ENCODE results near the gene ELK3. TPM values are rescaled to one million over a fixed set of nuclear protein-coding genes. Genes with fewer than 3 reads are reported as not detected.

Gene ELK3
- total RNA-seq, 2 experiments from 2014 or later: 46.3 TPM

DNA sequence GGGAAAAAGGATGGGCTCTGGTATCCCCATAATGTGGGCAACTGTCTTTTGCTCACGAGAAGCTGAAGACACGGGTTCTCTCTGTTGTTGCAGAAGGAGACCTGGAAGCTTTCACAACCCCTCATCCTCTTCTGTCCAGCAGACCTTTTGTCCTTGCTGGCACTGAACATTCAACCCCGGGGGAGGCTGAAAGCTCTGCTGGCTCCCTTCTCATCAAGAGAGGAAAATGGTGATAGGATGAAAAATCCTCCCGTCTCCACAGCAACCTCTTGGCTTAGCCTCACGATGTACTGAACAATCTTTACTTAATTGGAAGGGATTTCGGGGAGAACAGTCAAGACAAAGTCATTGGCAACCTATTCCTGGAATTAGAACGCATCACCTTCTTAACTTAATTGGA, 39.0 kb downstream of the ELK3 start:
- Mint-ChIP-seq H3K36me3 (ENCODE audit: low read depth) (peaks cover 44% of the 10 kb centered on the region), H3K4me3 (no peak overlapping the region), H3K9me3 (no peaks in the 10 kb centered on the region), H3K27me3 (no peaks in the 10 kb centered on the region), H3K4me1 (peaks cover 42% of the 10 kb centered on the region), H3K27ac (no peak overlapping the region)
- POLR2A ChIA-PET: no interaction called here
- CTCF ChIA-PET: no interaction called here
- DNase-seq: no peak

DNA sequence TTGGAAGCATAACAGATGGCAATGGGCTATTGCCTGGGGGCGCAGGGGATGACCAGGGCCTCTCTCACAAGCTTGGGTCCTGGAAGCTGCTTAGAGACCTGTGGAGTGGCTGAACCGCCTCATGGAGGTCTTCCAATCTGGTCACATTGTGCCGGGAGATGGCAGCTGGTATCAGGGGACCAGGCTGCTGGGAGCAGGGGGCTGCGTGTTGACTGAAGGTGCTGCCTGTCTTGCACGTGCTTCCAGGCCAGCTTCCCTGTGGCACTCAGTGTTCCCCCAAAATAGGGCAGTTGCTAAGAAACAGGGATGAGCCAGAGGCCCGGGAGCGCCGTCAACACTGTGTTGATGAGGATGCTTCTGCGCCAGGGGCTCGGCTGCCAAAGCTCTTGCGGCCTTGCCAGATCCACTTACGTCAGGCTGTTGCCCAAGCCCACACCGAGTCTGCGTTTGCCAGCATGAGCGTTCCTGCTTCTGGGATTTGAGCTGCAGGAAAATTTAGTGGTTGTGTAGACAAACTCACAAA, 39.8 kb downstream of the ELK3 start:
- no peak for DNase-seq
- ChIA-PET CTCF (interaction anchor here (1.0 to 1.3 kb wide), 2 partner anchors 18 to 315 kb away, joined by 3 to 7 read pairs; no protein-coding TSS in a partner anchor), POLR2A (interaction anchor here (0.8 to 1.4 kb wide), 2 partner anchors 18 to 142 kb away, joined by 3 to 5 read pairs; no protein-coding TSS in a partner anchor)
- Mint-ChIP-seq H3K4me1 (peaks cover 49% of the 10 kb centered on the region), H3K4me3 (no peak overlapping the region), H3K27me3 (no peaks in the 10 kb centered on the region), H3K27ac (no peak overlapping the region), H3K9me3 (no peaks in the 10 kb centered on the region), H3K36me3 (ENCODE audit: low read depth) (peaks cover 41% of the 10 kb centered on the region)

DNA sequence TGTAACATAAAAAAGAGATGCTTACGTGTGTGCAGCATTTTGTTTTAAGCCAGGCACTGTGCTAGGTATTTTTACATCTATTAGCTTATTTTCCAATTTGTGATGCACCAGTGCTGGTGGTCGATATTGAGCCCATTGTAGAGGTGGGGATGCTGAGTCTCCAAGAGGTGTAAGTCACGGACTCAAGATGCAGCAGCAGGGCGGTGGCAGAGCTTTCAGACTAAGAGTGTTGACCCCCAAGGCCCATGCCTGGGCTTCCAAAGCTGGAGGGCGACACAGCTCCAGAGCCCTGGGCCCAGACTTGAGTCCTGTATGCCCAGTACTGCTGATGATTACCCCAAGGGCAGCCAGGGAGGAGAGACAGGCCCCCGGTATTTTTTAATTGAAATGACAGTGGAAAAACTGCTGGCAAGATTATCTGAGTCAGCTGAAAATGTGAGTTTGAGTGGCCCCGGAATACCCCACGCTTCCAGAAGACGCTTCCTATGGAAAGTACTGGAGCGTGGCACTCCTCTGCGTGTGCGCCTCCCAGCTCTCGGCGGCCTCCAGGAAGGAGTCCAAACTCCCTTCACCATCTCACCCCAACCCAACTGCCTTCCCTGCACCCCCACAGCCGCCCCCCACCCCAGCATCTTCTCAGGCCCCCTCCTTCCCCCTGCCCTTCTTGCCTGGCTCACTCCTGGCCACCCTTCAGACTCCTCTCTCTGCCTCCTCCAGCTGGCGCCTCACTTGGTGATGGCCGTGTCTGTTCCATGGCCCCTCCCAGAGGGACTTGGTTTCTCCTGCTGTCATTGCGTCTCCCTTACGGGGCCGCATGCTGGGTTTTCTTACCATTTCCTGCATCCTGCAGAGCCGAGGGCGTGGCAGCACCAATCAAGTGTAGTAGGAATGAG, 40.7 kb downstream of the ELK3 start:
- CTCF ChIA-PET: interaction anchor here (1.0 to 1.3 kb wide), 2 partner anchors 19 to 316 kb away, joined by 3 to 7 read pairs; no protein-coding TSS in a partner anchor
- peaks cover 41% of the 10 kb centered on the region for H3K36me3 Mint-ChIP-seq (ENCODE audit: low read depth)
- H3K27ac Mint-ChIP-seq: no peak overlapping the region
- no peak for DNase-seq
- POLR2A ChIA-PET: interaction anchor here (0.8 to 1.4 kb wide), 2 partner anchors 19 to 141 kb away, joined by 3 to 5 read pairs; no protein-coding TSS in a partner anchor
- peaks cover 56% of the 10 kb centered on the region for H3K4me1 Mint-ChIP-seq
- no peaks in the 10 kb centered on the region for H3K9me3 Mint-ChIP-seq
- no peaks in the 10 kb centered on the region for H3K27me3 Mint-ChIP-seq
- no peak overlapping the region for H3K4me3 Mint-ChIP-seq

DNA sequence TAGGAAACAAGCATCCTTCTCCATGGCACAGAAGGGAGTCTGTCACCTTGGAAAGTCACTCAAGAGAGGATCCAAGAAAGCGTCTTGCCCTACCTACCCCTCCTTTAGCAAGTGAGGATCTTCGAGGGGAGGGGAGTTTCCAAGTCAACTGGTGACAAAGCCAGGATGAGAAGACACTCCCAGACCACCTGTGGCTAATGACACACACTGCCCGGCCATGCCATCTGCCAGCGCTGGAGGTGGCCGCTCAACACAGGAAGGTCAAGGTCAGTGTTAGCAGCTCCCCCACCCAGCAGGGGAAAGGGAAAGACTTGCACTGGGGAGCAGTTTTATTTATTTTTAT, 41.3 kb downstream of the ELK3 start:
- CTCF ChIA-PET: no interaction called here
- Mint-ChIP-seq H3K27me3 (no peaks in the 10 kb centered on the region), H3K27ac (no peak overlapping the region), H3K9me3 (no peaks in the 10 kb centered on the region), H3K4me3 (no peak overlapping the region), H3K4me1 (peaks cover 62% of the 10 kb centered on the region), H3K36me3 (ENCODE audit: low read depth) (peaks cover 47% of the 10 kb centered on the region)
- POLR2A ChIA-PET: no interaction called here
- no peak for DNase-seq

DNA sequence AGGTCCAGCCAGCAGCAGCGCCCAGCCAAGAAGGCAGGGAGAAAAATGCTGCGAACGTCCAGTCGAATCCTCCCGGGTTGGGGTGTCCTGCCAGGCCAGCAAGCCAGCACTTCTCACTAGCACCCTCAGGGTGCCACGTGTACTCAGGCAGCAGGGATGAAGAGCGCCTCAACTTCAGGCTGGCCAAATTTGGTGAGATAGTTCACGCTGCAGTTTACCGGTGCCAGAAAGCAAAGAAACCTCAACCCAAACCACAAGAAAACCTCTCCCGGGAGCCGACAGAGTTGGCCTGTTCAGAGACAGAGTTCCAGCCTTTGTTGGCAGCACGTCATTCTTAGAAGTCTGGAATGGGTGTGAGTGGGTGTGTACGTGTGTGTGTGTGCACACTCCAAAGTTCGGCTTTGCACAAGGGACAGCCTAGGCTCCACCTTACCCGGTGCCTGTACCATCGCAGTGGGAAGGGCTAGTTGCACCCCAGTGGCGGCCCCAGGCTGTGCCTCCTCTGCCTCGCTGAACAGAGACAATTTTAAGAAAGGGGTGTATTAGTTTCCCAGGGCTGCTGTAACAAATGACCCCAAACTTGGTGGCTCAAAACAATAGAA, 42.1 kb downstream of the ELK3 start:
- Mint-ChIP-seq H3K4me3 (peak overlapping the region; percentile 14), H3K36me3 (ENCODE audit: low read depth) (peaks cover 48% of the 10 kb centered on the region), H3K27ac (peak overlapping the region; percentile 41), H3K4me1 (peaks cover 71% of the 10 kb centered on the region), H3K27me3 (no peaks in the 10 kb centered on the region), H3K9me3 (no peaks in the 10 kb centered on the region)
- CTCF ChIA-PET: interaction anchor here (1.2 to 3.4 kb wide), 3 partner anchors 21 to 281 kb away, joined by 5 to 23 read pairs (median 8); partner anchors contain the start of gene CDK17
- POLR2A ChIA-PET: no interaction called here
- peak; percentile 36 for DNase-seq

DNA sequence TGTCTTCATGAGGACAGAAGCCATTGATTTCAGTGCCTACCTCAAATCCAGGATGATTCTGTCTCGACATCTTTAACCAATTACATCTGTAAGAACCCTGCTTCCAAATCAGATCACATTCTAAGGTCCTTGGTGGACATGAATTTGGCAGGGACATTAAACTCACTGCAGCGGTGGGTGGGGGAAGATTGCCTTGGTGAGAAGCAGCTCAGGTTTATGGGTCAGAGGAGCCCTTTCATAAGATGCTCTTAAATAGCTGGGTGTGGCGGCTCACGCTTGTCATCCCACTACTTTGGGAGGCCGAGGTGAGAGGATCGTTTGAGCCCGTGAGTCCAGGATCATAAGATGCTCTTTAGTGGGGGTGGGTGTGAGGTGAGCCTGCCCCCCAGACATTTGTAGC, 42.9 kb downstream of the ELK3 start:
- H3K9me3 Mint-ChIP-seq: no peaks in the 10 kb centered on the region
- peak overlapping the region; percentile 56 for H3K27ac Mint-ChIP-seq
- ChIA-PET POLR2A (interaction anchor here (0.7 to 2.6 kb wide), 3 partner anchors 21 to 280 kb away, joined by 3 to 14 read pairs (median 4); partner anchors contain the start of gene CDK17), CTCF (interaction anchor here (1.2 to 3.4 kb wide), 3 partner anchors 21 to 280 kb away, joined by 5 to 23 read pairs (median 8); partner anchors contain the start of gene CDK17)
- no peak overlapping the region for H3K4me3 Mint-ChIP-seq
- peaks cover 50% of the 10 kb centered on the region for H3K36me3 Mint-ChIP-seq (ENCODE audit: low read depth)
- peaks cover 75% of the 10 kb centered on the region for H3K4me1 Mint-ChIP-seq
- H3K27me3 Mint-ChIP-seq: no peaks in the 10 kb centered on the region
- DNase-seq: no peak

DNA sequence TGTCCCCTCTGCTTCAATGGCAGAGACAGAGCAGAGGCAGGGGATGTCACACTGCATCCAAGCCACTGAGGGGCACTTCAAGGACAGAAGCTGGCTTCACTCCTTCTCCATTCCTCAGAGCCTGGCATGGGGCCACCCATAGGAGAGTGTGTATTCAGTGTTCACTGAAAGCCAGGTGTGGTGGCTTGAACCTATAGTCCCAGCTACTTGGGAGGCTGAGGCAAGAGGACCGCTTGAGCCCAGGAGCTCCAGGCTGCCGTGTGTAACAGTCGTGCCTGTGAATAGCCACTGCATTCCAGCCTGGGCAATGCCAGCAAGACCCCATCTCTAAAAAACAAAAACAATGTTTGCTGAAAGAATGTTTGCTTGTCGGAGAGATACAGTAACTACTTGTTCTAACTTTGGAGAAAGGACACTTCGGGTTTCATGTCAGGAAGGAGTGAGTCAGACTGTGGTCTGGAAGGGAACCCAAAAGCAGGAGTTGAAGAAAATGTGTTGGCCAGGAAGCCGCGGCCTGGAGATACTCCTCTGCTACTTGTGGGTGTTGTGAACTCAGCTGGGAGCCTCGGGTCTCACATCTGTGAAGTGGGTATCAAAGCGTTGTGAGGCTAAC, 43.4 kb downstream of the ELK3 start:
- POLR2A ChIA-PET: interaction anchor here (0.7 to 2.6 kb wide), 4 partner anchors 21 to 279 kb away, joined by 3 to 14 read pairs (median 4); partner anchors contain the start of gene CDK17
- peak overlapping the region; percentile 56 for H3K27ac Mint-ChIP-seq
- peak overlapping the region; percentile 39 for H3K4me3 Mint-ChIP-seq
- H3K4me1 Mint-ChIP-seq: peaks cover 80% of the 10 kb centered on the region
- no peaks in the 10 kb centered on the region for H3K9me3 Mint-ChIP-seq
- CTCF ChIA-PET: interaction anchor here (1.2 to 3.4 kb wide), 4 partner anchors 22 to 279 kb away, joined by 4 to 23 read pairs (median 6); partner anchors contain the start of gene CDK17
- H3K36me3 Mint-ChIP-seq (ENCODE audit: low read depth): peaks cover 49% of the 10 kb centered on the region
- DNase-seq: peak; percentile 68
- no peaks in the 10 kb centered on the region for H3K27me3 Mint-ChIP-seq

DNA sequence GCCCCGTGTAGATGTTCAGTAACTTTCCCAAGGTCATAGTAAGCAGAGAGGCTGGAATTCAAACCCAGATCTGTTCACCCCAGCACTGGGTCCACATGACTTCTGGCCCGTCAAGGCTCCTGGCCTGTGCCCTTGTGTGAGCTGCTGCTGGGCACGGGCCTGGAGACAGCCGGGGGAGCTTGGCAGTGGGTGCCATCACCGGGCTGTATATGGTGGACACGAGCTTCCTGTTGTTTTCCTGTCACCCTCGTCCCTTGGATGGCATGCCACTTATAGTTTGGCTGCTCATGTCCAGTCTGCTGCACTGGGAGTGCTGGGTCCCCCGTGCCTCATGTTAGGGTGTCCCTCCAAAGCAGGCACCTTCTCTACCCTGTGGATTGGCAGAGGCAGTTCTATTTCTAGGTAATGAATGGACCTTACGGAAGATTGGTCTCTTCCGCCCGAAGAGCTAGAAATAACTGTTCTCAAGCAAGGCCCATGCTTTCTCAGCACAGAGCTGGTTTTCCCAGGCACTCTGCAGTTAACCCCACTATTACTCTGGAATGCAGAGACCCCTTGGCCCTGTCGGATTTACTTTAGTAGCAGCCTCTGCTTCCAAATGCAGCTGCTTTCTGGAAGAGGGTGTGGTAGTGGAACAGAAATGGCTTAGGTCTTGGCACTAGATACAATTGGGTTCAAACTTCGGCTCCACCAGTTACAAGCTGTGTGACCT, 44.3 kb downstream of the ELK3 start:
- ChIA-PET CTCF (interaction anchor here (1.0 to 3.4 kb wide), 3 partner anchors 23 to 278 kb away, joined by 4 to 23 read pairs (median 4); partner anchors contain the start of gene CDK17), POLR2A (interaction anchor here (1.0 to 2.6 kb wide), 3 partner anchors 26 to 161 kb away, joined by 3 to 14 read pairs (median 3); partner anchors contain the start of gene CDK17)
- peak overlapping the region; percentile 56 for H3K27ac Mint-ChIP-seq

DNA sequence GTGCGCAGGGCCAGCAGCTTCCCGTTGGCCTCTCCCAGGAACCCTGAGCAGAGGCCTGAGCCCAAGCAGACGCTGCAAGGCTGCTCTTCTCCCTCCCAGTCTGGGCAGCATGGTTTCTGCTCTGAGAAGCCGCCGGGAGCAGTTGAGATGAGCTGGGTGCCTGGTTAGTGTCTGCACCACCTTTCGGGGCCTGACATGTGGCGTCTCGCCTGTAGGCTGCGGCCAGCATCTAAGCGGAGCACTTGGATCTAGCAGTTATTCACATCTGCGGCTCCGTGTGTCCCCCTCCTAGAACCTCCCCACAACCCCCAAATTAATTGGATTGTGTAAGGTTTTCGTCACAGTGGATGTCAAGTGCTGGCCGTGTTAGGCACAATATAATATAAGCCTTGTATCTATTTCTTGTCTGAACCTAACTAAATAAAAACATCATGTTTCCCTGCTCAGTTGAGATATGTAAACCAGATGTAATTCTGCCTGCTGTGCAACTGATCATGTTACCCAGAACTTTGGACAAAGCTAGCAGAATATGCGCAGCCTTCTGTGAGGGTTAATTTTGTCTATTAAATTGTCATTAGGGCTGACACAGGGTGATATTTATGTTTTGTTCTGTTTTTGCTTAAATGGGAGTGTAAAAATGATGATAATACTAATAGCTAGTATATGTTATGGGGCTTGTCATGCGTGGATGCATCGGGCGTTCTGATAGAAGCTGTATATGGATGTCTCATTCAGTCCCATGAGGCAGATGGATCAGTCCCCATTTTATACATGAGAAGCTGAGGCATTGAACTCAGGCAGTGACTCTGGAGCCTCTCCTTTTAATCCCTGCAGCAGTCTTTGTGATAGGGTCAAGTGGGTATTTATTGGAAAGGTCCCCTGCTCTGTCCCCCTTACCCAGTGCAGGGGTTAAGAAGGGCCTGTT, 45.8 kb downstream of the ELK3 start:
- Mint-ChIP-seq H3K9me3 (no peaks in the 10 kb centered on the region), H3K4me1 (peaks cover 86% of the 10 kb centered on the region), H3K36me3 (ENCODE audit: low read depth) (peaks cover 54% of the 10 kb centered on the region), H3K4me3 (no peak overlapping the region), H3K27me3 (no peaks in the 10 kb centered on the region), H3K27ac (no peak overlapping the region)
- no peak for DNase-seq
- POLR2A ChIA-PET: interaction anchor here (1.0 to 5.2 kb wide), 3 partner anchors 45 to 160 kb away, joined by 3 to 30 read pairs (median 4); partner anchors contain the start of gene CDK17
- CTCF ChIA-PET: interaction anchor here (0.6 to 3.9 kb wide), 5 partner anchors 24 to 277 kb away, joined by 3 to 23 read pairs (median 4); no protein-coding TSS in a partner anchor

More for the DNA sequence above, 44.3 kb downstream of the ELK3 start:
- Mint-ChIP-seq H3K4me1 (peaks cover 89% of the 10 kb centered on the region), H3K4me3 (peak overlapping the region; percentile 39), H3K36me3 (ENCODE audit: low read depth) (peaks cover 56% of the 10 kb centered on the region), H3K27me3 (no peaks in the 10 kb centered on the region), H3K9me3 (no peaks in the 10 kb centered on the region)
- no peak for DNase-seq

DNA sequence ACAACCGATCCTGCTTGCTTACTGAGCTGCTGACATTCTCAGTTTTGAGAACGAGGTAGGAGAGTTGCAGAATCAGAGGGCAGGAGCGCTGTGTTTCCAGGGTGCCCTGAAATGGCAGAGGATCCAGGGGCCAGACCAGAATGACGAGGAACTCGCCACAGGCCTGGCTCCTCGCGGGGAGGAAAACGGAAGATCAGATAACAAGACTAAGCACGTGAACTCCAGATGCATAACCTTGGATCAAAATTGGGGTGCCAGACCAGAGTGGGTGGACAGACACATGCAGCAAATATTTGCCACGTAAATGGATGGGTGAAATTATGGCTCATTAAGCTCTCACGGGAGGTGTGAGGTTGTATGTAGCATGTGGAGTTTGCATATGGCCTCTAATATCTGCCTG, 46.5 kb downstream of the ELK3 start:
- no peak overlapping the region for H3K4me3 Mint-ChIP-seq

DNA sequence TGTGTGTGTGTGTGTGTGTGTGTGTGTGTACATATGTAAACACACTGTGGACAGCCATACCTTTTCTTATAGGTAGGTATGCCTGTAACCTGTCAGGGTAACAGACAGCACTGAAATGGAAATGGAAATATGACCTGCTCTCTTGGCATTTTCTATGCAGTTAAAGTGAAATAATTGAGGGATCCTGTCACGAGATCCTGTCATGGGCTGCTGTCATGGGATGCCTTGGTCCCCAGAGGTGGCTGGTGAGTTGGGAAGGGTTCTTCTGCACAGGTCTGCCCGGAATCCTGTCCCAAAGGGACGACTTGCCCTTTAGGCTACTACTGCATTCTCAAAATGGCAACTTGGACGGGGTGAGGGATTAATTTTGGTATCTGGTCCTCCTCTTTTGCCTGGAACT, 47.3 kb downstream of the ELK3 start:
- CTCF ChIA-PET: interaction anchor here (1.2 to 3.9 kb wide), 6 partner anchors 26 to 275 kb away, joined by 3 to 13 read pairs (median 4); partner anchors contain the start of gene CDK17
- Mint-ChIP-seq H3K27ac (peak overlapping the region; percentile 84), H3K27me3 (no peaks in the 10 kb centered on the region), H3K9me3 (no peaks in the 10 kb centered on the region), H3K4me3 (peak overlapping the region; percentile 65), H3K4me1 (peaks cover 75% of the 10 kb centered on the region), H3K36me3 (ENCODE audit: low read depth) (peaks cover 48% of the 10 kb centered on the region)
- no peak for DNase-seq
- POLR2A ChIA-PET: interaction anchor here (1.0 to 5.2 kb wide), 4 partner anchors 16 to 204 kb away, joined by 3 to 30 read pairs (median 3); partner anchors contain the start of gene CDK17

More for the DNA sequence above, 46.5 kb downstream of the ELK3 start:
- ChIA-PET POLR2A (interaction anchor here (1.3 to 5.2 kb wide), 2 partner anchors 64 to 159 kb away, joined by 4 to 30 read pairs; partner anchors contain the start of gene CDK17), CTCF (interaction anchor here (0.6 to 3.9 kb wide), 4 partner anchors 26 to 276 kb away, joined by 3 to 13 read pairs (median 4); no protein-coding TSS in a partner anchor)
- peaks cover 54% of the 10 kb centered on the region for H3K36me3 Mint-ChIP-seq (ENCODE audit: low read depth)
- no peaks in the 10 kb centered on the region for H3K9me3 Mint-ChIP-seq
- peak overlapping the region; percentile 2 for H3K27ac Mint-ChIP-seq
- no peaks in the 10 kb centered on the region for H3K27me3 Mint-ChIP-seq
- no peak for DNase-seq
- peaks cover 82% of the 10 kb centered on the region for H3K4me1 Mint-ChIP-seq

All from activated CD4-positive, alpha-beta memory T cell treated with anti-CD3 and anti-CD28 coated beads, Interleukin-2, amount 10 ng/mL, durations not matched to agents 7 days and 5 days (primary cell).